Left forelimb (tissue), 1 donor: Measurements from ENCODE around the gene IGSF6.
"Not testable (repeated sequence)": the region's sequence is repeated elsewhere in the genome, so short reads cannot be mapped to it uniquely, and the experiment has no call there.

Experiments used
- DNase-seq: peaks from one replicate; pipeline ENCODE4 v3.0.0-alpha.2; 2018; ENCODE audit warnings: low spot score

Gene IGSF6

DNA sequence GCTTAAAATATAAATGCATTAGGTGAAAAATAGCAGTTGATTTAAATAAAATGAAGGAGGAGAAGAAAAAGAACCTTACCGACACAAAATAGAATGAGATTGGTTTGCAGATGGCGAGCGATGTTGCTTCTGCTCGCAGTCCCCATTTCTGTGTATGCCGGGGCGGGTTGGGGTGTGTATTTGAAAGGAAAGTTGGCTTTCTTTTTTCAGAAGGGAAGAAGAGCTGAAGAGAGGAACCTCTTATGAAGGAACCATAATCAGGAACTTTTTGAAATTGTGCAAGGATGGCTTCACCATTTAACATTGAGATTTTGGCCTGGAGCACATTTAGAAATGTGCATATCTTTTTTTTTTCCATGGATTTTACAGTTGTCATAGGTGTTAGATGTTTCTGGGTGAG, at the start of gene IGSF6:
IGSF6 (minus strand) TSS at position 156 of the 400 bp plus-strand sequence; CDS start at position 146, 10 bp downstream.
- DNase-seq = no peak

DNA sequence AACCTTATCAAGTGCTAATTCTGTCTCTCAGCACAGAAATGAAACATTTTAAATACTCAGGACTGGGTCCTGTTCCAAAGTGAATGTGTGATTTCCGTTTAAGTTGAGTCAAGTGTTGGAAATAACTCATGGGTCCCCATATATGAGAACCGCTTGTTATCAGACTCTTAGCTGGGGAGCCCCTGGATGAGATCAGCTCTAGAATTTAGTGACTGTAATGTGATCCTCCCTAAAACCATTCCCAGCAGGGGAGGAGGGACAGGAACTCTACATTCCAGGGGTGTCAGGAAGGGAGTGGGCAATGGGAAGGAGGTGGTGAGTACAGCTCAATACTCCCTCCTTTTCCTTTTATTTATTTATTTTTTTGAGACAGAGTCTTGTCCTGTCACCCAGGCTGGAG, 48.9 kb upstream of the IGSF6 start:
- no peak for DNase-seq

DNA sequence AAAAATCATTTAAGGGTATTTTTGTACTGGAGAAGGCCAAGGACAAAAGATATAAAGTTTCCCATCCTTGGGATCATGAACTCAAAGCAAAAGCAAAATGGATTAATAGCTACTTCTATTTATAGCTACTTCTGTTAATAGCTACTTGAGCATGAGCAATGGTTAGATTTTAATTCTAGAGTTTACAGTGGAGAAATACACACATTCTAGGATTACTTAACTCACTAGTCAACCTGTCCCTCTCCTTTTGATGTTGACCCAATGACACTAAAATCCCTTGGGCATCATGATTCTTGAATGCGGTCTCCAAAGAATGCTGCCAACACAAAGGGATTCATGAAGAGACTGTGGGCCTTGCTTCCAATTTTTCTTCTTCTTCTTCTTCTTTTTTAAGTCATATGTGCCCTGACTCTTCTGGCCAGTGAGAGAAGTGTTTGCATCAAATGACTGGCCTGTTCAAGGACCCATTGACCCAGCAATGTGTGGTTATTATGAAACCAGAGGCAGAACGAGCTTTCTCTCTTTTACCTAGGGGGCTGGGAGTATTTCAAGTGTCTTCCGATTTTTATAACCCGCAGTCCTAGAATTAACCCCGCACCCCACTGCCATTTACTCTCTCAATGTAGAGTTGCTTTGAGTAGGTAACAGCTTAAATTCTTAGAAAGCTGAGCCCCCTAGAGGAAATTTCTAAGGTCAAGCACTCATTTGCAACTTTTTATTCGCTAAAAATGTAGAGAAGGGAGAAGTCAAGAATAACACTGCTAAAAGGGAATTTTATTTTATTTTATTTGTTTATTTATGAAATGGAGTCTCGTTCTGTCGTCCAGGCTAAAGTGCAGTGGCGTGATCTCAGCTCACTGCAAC, 46.0 kb upstream of the IGSF6 start:
- DNase-seq = no peak

GRCh38 chr16:21697032-21697431, 44.6 kb upstream of the IGSF6 start:
- no peak for DNase-seq

DNA sequence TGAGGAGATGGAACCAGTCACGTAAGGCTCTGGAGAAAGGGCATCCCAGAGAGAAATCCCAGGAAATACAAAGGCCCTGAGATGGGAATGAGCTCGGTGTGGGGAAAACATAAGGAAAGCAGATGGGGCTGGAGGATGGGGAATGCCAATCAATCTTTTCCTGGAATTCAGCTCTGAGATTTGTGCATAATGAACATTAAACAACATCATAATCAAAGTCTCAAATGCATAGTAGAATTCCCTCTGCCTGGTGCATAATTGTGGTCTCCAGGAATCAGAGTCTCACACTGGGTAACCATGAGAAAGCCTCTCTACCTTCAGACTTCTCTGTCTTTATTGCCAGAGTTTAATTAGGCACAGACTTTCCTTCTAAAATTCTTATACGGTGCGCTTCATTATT, 42.2 kb upstream of the IGSF6 start:
- DNase-seq = no peak

DNA sequence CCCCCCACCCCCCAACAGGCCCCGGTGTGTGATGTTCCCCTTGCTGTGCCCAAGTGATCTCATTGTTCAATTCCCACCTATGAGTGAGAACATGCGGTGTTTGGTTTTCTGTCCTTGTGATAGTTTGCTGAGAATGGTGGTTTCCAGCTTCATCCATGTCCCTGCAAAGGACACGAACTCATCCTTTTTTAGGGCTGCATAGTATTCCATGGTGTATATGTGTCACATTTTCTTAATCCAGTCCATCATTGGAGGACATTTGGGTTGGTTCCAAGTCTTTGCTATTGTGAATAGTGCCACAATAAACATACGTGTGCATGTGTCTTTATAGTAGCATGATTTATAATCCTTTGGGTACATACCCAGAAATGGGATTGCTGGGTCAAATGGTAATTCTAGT, 38.6 kb upstream of the IGSF6 start:
- not testable (repeated sequence) for DNase-seq

GRCh38 chr16:21689107-21689506, 36.7 kb upstream of the IGSF6 start:
- no peak for DNase-seq

DNA sequence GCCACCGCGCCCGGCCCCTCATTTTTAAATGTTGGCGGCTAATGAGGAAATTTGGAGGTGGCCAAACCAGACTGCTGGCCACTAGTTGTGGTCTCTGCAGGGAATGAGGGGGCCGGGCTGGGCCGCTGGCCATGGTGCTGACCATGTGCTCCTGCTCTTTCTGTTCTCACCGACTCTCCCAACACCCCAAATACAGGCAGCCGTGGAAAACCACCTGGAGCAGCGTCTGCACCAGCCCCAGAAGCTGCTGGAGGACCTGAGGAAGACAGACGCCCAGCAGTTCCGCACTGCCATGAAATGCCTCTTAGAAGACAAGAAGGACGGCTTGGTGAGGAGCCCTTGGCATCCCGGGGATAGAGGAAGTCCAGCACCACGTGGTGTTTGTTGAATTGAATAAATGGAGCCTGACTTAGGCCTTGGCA, 32.6 kb upstream of the IGSF6 start:
- DNase-seq = no peak

- no peak for DNase-seq
These were observed 31.8 kb upstream of the IGSF6 start for GRCh38 chr16:21684199-21684598.

DNA sequence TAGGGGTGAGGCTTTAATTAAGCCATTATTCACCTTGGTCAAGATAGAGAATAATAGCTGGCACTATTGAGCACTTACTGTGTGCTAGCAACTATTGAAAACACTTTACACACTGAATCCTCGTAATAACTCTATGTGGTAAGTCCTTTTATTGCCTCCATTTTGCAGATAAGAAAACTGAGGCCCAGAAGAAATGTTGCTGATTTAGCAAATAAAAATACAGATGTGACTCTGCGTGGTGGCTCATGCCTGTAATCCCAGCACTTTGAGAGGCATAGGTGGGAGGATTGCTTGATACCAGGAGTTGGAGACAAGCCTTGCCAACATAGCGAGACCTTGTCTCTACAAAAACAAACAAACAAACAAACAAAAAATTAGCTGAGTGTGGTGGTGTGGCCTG, 30.8 kb upstream of the IGSF6 start:
- no peak for DNase-seq

- not testable (repeated sequence) for DNase-seq
These were observed 28.3 kb upstream of the IGSF6 start for GRCh38 chr16:21680714-21681113.

- not testable (repeated sequence) for DNase-seq
These were observed 22.0 kb upstream of the IGSF6 start for GRCh38 chr16:21674456-21674855.

DNA sequence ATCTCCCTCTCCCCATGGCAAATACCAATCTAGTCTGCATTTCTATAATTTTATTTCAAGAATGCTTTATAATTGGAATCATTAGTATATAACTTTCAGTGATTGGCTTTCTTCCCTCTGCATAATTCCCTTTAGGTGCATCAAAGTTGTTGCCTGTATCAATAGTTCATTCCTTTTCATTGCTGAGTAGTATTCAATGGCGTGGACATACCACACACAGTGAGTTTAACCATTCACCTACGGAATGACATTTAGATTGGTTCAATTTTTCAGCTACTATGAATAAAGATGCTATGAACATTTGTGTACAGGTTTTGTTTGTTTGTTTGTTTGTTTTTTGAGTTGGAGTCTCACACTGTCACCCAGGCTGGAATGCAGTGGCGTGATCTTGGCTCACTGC, 21.1 kb upstream of the IGSF6 start:
- no peak for DNase-seq

DNA sequence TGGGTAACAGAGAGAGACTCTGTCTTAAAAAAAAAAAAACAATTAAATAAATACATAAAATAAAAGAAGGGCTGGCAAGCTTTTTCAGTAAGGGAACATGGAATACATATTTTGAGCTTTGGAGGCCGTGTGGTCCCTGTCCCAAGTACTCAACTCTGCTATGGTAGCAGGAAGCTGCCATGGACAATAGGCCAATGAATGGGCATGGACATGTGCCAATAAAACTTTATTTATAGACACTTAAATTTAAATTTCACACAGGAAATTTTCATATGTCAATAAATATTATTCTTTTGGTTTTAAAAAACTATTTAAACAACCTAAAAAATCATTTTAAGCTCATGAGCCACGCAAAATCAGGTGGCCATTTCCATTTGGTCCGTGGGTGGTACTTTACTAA, 15.2 kb upstream of the IGSF6 start:
- DNase-seq = no peak

- DNase-seq = no peak
These were observed 14.4 kb upstream of the IGSF6 start for GRCh38 chr16:21666772-21667171.

DNA sequence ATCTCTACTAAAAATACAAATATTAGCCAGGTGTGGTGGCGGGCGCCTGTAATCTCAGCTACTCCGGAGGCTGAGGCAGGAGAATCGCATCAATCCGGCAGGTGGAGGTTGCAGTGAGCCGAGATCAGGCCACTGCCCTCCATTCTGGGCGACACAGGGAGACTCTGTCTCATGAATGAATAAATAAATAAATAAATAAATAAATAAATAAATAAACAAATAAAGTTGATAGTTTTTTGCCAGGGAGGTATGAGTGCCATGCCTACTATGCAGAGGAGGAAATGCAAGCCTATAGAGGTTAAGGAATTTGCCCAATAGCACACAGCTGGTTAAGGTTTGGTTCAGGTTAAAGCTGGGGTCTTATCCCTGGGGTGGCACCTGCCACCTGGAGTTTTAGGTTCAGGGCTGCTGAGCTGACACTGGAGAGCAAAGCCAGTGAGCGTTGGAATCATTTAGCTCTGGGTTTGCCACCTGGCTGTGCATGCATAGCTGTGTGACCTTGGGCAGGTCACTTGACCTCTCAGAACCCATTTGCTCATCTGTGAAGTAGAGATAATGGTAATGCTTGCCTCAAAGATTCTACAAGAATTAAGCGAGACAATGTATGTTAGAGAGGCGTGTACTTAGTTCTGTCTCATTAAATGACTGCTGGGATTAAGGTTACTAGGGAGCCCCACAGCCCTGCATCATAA, 12.5 kb upstream of the IGSF6 start:
- no peak for DNase-seq

GRCh38 chr16:21663889-21664647, 11.7 kb upstream of the IGSF6 start, which contains the start of gene OTOA:
OTOA (plus strand) TSS chr16:21663968; CDS start chr16:21678515, 14,547 bp downstream.
- no peak for DNase-seq

GRCh38 chr16:21659124-21659523, 6.7 kb upstream of the IGSF6 start:
- no peak for DNase-seq

GRCh38 chr16:21656795-21657768, 4.7 kb upstream of the IGSF6 start:
- no peak for DNase-seq

GRCh38 chr16:21654881-21655280, 2.5 kb upstream of the IGSF6 start:
- no peak for DNase-seq

DNA sequence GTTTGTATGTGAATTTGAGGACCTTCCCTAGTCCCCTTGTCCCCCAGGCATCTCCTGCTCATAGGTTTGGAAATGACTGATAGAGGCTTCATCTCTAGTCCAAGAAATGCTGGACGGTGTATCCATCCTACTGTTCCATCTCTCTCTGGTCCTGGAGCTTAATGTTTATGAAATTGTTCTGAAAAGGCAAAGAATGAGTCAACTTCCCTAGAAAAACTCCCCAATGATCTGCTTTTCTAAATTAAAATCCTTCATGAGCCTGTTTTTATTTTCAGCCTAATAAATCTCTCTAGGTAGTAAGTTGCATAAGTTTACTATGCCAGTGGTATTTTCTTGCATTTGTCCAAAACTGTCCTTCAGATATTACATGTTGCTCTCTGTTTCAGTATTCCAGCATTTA, 2.1 kb upstream of the IGSF6 start:
- DNase-seq = no peak
